GM19395 (cell line): Measurements from ENCODE around the gene ADRA2B.

Experiments used
- ATAC-seq: cut with Tn5 transposase; IDR thresholded peaks from one replicate; pipeline ENCODE4 v1.9.1; 2021; ENCODE audit warnings: mild to moderate bottlenecking, moderate library complexity; ENCODE audit not compliant: unreplicated experiment

Gene ADRA2B

DNA sequence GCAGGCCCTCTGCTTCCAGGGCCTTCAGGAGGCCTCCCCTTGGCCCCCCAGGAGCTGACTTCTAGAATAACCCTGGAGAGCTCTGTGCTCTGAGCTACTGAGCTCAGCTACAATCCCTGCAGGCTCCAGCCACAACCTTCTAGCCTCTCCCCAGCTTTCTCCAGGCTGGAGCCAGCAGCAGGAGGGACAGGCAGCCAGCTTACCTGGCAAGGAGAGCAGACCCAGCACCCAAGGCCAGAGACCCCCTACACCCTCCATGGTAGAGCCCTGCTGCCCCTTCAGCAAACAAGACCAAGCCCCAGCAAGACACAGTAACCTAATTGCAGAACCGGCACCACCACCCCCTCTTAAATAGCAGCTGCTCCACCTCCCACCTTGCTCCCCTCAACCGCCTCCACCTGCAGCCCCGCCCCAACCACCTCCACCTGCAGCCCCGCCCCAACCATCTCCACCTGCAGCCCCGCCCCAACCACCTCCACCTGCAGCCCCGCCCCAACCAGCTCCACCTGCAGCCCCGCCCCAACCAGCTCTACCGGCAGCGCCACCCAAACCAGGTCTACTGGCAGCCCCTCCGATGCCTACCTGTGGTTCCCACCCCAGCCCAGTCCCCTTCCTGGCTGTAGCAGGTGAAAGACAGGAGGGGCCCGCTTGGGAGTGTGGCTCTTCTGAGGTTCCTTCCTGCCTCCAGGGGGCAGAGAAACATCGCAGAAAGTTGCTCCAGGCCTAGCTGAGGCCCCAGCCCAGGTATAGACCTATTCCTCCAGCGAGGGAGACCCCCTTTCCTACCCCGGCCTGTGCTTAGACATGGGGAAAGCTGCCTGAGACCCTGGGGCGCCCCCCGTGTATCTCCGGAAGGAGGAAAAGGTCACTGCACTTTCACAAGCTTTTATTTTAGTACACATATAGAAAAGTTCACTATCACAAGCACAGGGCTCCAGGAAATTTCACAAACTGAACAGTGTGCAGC, 22.1 kb upstream of the ADRA2B start, which contains the start of gene ASTL:
Gene ASTL, minus strand, starts transcription at position 324 of the 967 bp plus-strand sequence. Its CDS starts 66 bp downstream, at position 258.
- peak; percentile 47 for ATAC-seq

DNA sequence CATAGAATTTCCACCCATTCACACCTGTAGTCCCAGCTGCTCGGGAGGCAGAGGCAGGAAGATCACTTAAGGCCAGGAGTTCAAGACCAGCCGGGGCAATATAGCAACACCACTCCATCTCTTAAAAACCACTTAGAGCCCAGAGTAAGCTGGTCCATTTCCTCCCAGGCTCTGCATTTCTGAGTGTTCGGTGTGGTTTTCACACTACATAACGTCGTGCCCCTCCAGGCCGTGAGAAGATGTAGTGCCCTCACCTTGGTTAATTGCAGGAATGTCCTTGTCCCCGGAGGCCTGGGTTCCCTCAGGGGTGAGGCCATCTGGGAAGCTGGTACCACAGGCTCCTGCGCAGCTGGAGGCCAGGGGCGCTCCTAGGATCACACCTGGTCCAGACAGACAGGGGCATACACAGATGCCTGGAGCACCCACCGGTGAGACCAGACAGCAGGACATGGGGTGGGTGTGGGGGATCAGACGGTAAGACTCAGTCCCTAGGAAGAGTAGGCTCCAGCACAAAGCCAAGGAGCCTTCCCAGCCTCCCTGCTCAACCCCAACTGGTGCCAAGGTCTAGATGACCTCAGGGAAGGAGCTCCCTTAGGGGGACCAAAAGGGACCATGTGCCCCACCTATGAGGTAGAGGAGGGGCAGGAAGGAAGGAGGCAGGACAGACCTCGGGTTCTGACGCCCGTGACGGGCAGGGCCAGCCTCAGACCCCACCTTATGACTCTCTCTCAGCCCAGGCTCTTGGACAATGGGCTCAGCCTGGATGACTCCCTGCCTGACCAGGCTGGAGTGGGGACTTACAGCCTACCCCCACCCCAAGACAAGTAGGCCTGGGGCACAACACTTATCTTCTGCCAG, 21.2 kb upstream of the ADRA2B start:
- ATAC-seq, result no peak

GRCh38 chr2:96136129-96136720, 19.9 kb upstream of the ADRA2B start:
- no peak for ATAC-seq

DNA sequence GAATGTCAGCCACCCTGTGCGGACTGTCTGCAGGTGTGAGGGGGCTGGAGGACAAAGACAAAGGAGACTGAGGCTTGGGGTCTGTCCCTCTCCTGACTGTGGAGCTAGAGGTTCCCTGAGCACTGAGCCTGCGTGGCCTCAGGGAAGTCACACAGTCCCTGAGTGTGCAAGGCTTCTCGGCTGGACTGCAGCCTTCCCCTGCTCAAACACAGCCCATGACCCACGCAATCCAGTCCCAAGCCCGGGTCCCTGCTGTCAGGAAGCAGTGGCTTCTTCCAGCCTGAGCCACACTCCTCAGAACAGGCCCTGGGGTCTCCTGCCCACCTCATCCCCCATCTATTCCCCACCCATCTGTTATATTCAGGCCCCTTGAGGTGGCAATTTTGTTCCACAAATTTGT, 19.2 kb upstream of the ADRA2B start:
- no peak for ATAC-seq

DNA sequence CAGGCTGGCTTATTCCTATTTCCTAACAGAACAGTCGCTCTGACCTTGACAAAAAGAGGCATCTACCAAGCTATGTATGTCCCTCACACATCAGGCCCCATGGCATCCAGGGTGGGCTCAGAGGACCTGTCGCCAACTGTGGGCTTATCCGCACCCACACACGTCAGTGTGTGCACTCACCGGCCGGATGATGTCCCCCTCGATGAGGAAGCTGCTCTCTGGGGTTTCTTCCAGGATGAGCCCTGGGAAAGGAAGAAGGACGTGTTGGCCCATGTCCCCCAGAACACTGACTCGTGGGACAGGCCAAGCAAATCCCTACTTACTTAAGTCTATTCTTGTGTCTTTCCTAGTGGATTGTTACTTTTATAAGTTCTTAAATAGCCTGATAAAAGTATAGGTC, 18.8 kb upstream of the ADRA2B start:
- ATAC-seq, result no peak

DNA sequence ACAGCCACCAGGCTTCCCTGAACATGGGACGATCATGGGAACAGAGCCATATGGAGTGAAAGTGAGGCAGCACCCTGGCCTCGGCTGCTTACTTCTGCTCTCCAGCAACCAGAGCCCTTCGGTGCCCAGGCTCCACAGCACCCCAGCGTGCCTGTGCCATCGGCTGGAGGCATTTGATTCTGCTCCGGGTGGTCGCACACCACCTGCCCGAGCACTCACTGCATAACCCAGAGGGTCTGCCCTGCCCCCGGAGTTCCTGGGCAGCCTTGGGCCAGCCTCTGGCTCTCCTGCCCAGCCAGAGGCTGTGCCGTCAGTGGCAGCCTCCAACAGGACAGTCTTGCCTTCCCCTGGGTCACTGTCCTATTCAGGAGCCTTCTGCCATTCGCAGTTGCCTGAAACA, 18.1 kb upstream of the ADRA2B start:
- no peak for ATAC-seq

DNA sequence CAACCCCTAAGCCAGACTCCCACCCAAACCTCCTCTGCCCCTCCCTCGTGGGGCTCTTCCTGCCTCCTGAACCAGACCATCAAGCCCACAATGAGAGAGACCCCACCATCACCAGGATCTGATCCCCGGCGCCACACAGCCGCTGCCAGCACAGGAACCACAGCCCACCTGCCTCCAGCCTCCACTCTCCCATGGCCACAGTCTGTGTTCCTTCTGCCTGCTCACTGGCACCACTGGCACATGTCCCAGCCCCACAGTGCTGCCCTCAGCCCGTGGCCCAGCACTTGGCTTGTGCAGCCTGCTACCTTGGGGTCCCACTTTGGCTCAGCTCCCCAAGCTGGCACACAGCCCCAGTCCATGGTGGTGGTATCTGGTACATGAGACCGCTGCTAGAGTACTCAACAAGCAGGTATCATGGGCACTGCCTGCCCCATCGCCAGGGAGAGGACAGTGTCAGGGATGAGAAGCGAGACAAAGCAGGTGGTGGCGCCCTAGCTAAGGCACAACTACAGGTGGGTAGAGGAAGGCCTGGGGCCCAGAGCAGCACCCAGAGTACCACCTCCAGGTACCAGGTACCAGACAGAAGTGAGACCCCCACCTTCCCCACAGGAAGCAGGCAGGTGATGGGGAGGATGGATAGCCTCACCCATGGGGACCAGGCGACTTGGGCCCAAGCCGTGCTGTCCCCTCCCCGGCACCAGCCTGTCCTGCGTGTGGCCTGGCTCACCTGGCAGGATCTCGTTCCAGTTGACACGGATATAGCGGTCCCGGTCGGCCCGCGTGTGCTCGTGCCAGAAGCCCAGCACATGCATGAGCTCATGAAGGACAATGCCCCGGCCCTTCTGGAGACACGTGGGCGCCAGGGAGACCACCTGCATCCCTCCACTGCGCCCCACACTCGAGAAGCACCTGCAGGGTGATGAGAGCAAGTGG, 15.7 kb upstream of the ADRA2B start:
- no peak for ATAC-seq

DNA sequence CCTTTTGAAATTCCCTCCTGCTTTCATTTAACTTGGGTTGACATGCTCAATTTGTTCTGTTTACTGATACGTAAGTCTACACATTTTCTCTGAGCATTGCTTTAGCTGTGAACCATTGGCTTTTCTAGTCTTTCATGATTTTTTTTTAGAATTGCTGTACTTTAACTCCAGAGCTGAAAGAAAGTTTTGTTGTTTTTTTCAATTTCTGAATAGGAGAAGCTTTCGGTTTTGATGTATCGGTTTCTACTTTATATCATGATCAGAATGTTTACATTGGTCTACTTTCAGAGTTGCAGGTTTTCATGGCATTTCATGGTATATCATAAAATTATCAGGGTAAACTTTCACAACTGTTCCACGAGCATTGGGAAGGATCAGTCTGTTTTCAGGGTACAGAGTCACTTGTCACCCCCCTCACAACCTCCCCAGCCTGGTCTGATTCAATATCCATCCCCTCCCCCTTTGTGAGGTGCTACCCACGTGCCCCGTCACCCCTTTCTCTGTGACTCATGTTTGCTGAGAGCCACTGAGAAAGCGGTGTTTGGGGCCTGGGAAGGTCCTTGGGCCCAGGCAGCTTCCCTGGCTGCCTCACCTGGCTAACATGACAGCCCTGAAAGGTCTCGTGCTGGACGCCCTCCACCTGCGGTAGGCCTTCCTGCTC, 14.9 kb upstream of the ADRA2B start:
- no peak for ATAC-seq

GRCh38 chr2:96130483-96130882, 14.1 kb upstream of the ADRA2B start:
- no peak for ATAC-seq

DNA sequence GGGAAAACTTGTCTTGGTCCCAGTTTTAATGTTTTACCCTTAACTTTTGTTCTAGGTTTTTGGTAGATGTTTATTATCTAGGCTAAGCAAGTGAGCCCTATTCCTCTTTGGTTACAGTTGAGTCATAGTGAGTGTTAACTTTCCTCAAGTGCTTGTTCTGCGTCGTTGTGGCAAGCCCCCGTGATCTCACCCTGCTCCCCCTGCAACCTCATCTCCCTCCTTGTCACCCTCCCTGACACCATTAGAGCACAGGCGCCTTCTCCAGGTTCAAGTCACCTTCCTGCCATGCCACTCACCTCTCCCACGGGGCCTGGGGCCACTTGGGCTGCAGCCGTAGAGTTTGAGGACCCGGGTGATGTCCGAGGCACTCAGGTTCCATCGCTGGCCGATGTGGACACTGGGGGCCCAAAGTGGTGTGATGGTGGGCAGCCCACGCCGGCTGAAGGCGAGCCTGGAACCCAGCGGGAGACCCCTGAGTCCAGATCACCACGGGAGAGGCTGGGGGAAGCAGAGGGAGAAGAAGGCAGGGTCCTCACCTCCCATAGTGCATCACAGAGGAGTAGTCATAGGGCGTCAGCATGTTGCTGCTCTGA, 13.3 kb upstream of the ADRA2B start:
- no peak for ATAC-seq

GRCh38 chr2:96128456-96128855, 12.1 kb upstream of the ADRA2B start:
- ATAC-seq, result no peak

DNA sequence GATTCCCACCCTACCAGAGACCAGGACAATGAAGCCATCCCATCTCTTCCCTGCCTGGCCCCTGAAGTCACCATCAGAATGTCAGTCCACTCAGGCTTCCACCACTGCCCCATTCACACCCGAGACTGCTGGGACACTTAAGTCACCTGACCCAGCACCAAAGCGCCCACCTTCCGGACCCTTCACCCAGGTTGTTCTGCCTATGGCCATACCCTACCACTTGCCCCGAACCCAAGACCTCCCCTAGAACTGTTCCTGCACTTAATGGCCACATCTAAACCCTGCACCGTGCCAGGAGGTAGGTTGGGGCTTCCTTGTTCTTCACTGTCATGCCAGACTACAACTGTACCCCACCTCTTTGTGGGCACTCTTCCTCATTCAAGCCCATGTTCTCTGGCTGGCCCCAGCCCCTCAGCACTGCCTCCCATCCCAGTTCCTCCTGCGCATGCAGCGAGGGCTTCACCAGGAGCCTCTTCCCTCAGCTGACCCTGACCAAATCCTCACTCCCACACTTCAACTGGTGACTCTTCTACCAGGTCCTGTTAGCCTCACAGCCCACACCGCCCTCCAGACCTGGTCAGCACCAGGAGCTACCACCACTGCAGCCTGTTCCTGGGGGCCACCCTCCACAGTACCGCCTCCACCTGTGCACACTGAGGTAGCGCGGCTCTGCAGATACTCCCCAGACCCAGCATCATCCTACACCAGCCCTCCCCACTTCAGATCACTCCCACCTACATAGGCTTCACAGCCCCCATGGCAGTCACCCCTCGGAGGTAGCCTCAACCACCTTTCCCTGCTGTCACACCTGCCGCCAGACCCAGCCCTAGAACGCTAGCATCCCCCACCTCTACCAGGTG, 8.3 kb upstream of the ADRA2B start:
- ATAC-seq, result no peak

- ATAC-seq, result no peak
Observed at GRCh38 chr2:96123936-96124335, 7.6 kb upstream of the ADRA2B start.

DNA sequence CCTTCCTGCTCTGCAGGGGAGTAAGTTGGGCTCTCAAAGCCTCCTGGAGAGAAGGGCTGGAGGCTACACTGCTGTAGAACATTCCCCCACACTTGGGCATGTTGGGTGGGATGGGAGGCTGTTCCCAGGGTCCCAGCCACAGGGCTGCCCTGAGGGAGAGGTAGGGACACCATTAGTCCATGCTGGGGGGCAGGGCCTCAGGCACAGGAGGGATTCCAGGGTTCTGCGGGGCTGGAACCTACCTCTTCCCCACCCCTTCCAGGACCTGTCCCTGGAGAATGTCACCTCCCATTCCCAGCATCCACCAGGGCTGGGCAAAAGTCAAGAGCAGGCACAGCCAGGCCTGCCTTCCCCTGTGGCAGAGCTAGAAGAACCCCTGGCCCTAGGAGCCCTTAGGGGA, 6.9 kb upstream of the ADRA2B start:
- no peak for ATAC-seq

GRCh38 chr2:96122391-96122790, 6.0 kb upstream of the ADRA2B start:
- ATAC-seq, result no peak

GRCh38 chr2:96121414-96121813, 5.0 kb upstream of the ADRA2B start:
- no peak for ATAC-seq

GRCh38 chr2:96120991-96121390, 4.6 kb upstream of the ADRA2B start:
- no peak for ATAC-seq

GRCh38 chr2:96120091-96120720, 3.8 kb upstream of the ADRA2B start:
- no peak for ATAC-seq
